HG03175 (cell line): ENCODE results near the gene CITED2.
"Not testable (repeated sequence)": the region's sequence is repeated elsewhere in the genome, so short reads cannot be mapped to it uniquely, and the experiment has no call there.

Source experiments
- ATAC-seq: cut with Tn5 transposase; IDR thresholded peaks from one replicate; pipeline ENCODE4 v1.9.1; 2021; ENCODE audit warnings: mild to moderate bottlenecking, moderate library complexity; ENCODE audit not compliant: unreplicated experiment

CITED2 gene

GRCh38 chr6:139367810-139368351, 6.6 kb downstream of the CITED2 start:
- ATAC-seq = no peak

GRCh38 chr6:139364982-139365379, 9.5 kb downstream of the CITED2 start:
- ATAC-seq = no peak

GRCh38 chr6:139364302-139364981, 10.0 kb downstream of the CITED2 start:
- peak; percentile 62 for ATAC-seq

- not testable (repeated sequence) for ATAC-seq
These were observed 10.7 kb downstream of the CITED2 start for GRCh38 chr6:139363797-139364196.

GRCh38 chr6:139363123-139363522, 11.3 kb downstream of the CITED2 start:
- ATAC-seq = not testable (repeated sequence)

GRCh38 chr6:139361211-139361610, 13.2 kb downstream of the CITED2 start:
- no peak for ATAC-seq

GRCh38 chr6:139356924-139357323, 17.5 kb downstream of the CITED2 start:
- no peak for ATAC-seq

GRCh38 chr6:139355777-139356445, 18.5 kb downstream of the CITED2 start:
- ATAC-seq = no peak

GRCh38 chr6:139355172-139355571, 19.3 kb downstream of the CITED2 start:
- no peak for ATAC-seq

- no peak for ATAC-seq
These were observed 20.3 kb downstream of the CITED2 start for GRCh38 chr6:139354189-139354588.

GRCh38 chr6:139349464-139350020, 24.9 kb downstream of the CITED2 start:
- ATAC-seq = no peak

- no peak for ATAC-seq
These were observed 28.1 kb downstream of the CITED2 start for GRCh38 chr6:139346392-139346791.

GRCh38 chr6:139344186-139344963, 30.1 kb downstream of the CITED2 start:
- ATAC-seq = no peak

GRCh38 chr6:139343052-139343750, 31.2 kb downstream of the CITED2 start:
- ATAC-seq = no peak

GRCh38 chr6:139341060-139341459, 33.4 kb downstream of the CITED2 start:
- no peak for ATAC-seq

- no peak for ATAC-seq
These were observed 35.7 kb downstream of the CITED2 start for GRCh38 chr6:139338795-139339194.

GRCh38 chr6:139337830-139338229, 36.6 kb downstream of the CITED2 start:
- no peak for ATAC-seq

- no peak for ATAC-seq
These were observed 37.4 kb downstream of the CITED2 start for GRCh38 chr6:139337001-139337400.

- ATAC-seq = peak; percentile 65
These were observed 38.0 kb downstream of the CITED2 start for GRCh38 chr6:139336488-139336887.

GRCh38 chr6:139335447-139336210, 38.8 kb downstream of the CITED2 start:
- ATAC-seq = no peak
